HepG2 (cell line): ENCODE data around the gene CCT6A. TPM values are rescaled to one million over a fixed set of nuclear protein-coding genes. Genes with fewer than 3 reads are reported as not detected.

Experiments used
- ATAC-seq: fragments of 200-7000 bp; cut with Tn5 transposase; 3 replicates; pipeline ENCODE4 v1.9.1; 2020; ENCODE audit warnings: mild to moderate bottlenecking, moderate library complexity
- BruUV-seq: library from RNA; stranded (reverse); fragments of 400-500 nt; replicated peaks from 2 replicates; lab custom pipeline; 2021; lab: Mats Ljungman, UMichigan
- CTCF ChIA-PET: fragments of 300-600 bp; formaldehyde crosslinking; extraction: SDS; loops from one replicate; lab custom pipeline; 2021; ENCODE audit warnings: low total read pairs, inconsistent platforms, low intra/inter-chr PET ratio; lab: Yijun Ruan, JAX
- POLR2A ChIA-PET: fragments of 350-600 bp; sonication (Branson Sonifier 250); formaldehyde crosslinking; loops from one replicate; lab custom pipeline; 2020; ENCODE audit warnings: antibody characterized with exemption, inconsistent platforms; lab: Yijun Ruan, JAX
- DNase-seq: peaks from one replicate; pipeline ENCODE4 v3.0.0-alpha.2; 2015; ENCODE audit warnings: low spot score
- FAIRE-seq: peaks from 3 replicates; lab custom pipeline; 2011; peaks lifted over from hg19 to GRCh38; lab: Jason Lieb, UNC
- H2AFZ ChIP-seq: one replicate; pipeline ENCODE4 v1.6.1; 2011; ENCODE audit warnings: low read length, inconsistent platforms
- H3K27ac ChIP-seq: fragments of 300-600 bp; 3 replicates; pipeline ENCODE4 v1.8.0; 2011; ENCODE audit warnings: mixed run types, mild to moderate bottlenecking, mixed read lengths, low read length, inconsistent platforms; ENCODE audit not compliant: insufficient read depth; ENCODE audit errors: extremely low read length
- H3K27me3 ChIP-seq, 2 experiments: fragments of 200-600 bp in 1 of 2; 2 replicates in 1 of 2; 3 replicates in 1 of 2; pipeline versions ENCODE4 v1.6.0 to v1.8.0; 2011; ENCODE audit warnings: low read length in 2 of 2, mild to moderate bottlenecking in 2 of 2, moderate library complexity in 2 of 2, inconsistent platforms in 1 of 2; ENCODE audit not compliant: insufficient read depth in 2 of 2, control insufficient read depth in 1 of 2
- H3K36me3 ChIP-seq, 2 experiments: fragments of 200-600 bp in 1 of 2; replicated peaks in 1 of 2; 2 replicates in 1 of 2; 3 replicates in 1 of 2; pipeline versions ENCODE4 v1.5.1 to v1.8.0; 2011; ENCODE audit warnings: low read length in 2 of 2, inconsistent platforms in 1 of 2; ENCODE audit not compliant: insufficient read depth in 2 of 2, control insufficient read depth in 1 of 2
- H3K4me1 ChIP-seq: 2 replicates; pipeline ENCODE4 v1.5.1; 2012; ENCODE audit warnings: low read length, inconsistent platforms; ENCODE audit not compliant: insufficient read depth
- H3K4me2 ChIP-seq: 2 replicates; pipeline ENCODE4 v1.6.0; 2011; ENCODE audit warnings: low read depth, low read length, inconsistent platforms
- H3K4me3 ChIP-seq, 3 experiments: fragments of 200-600 bp in 1 of 3; sonication (generic), shearing (Covaris generic) in 1 of 3; replicated peaks in 1 of 3; 2 replicates each; pipeline ENCODE4 v1.5.1; 2011 to 2016; ENCODE audit warnings: low read length in 3 of 3, inconsistent platforms in 2 of 3, low read depth in 2 of 3, mild to moderate bottlenecking in 2 of 3, control low read depth in 1 of 3, mixed read lengths in 1 of 3; ENCODE audit not compliant: insufficient read depth in 1 of 3
- H3K79me2 ChIP-seq: one replicate; pipeline ENCODE4 v1.6.1; 2011; ENCODE audit warnings: low read length, inconsistent platforms; ENCODE audit not compliant: insufficient read depth
- H3K9ac ChIP-seq: 2 replicates; pipeline ENCODE4 v1.6.0; 2011; ENCODE audit warnings: mild to moderate bottlenecking, low read depth, low read length, inconsistent platforms; ENCODE audit not compliant: insufficient read depth
- H3K9me3 ChIP-seq: 2 replicates; pipeline ENCODE4 v1.5.1; 2012; ENCODE audit warnings: mild to moderate bottlenecking, low read length
- H4K20me1 ChIP-seq: 2 replicates; pipeline ENCODE4 v1.6.0; 2011; ENCODE audit warnings: inconsistent platforms, mild to moderate bottlenecking, low read length, moderate library complexity; ENCODE audit not compliant: insufficient read depth
- ETV6 ChIP-seq: sonication (generic); formaldehyde crosslinking; conservative IDR thresholded peaks from 2 replicates; pipeline ENCODE4 v1.4.0; 2020; ENCODE audit warnings: missing genetic modification reagents
- KDM5A ChIP-seq: fragments of 200-600 bp; sonication (generic); IDR thresholded peaks from 2 replicates; pipeline ENCODE4 v1.7.0; 2018; ENCODE audit warnings: antibody characterized with exemption, mild to moderate bottlenecking, low read length, borderline replicate concordance
- NFE2L2 ChIP-seq: fragments of 150-350 bp; IDR thresholded peaks from 2 replicates; pipeline ENCODE4 v1.6.1; 2014; ENCODE audit warnings: low read length
- RBM39 ChIP-seq: fragments of 200-400 bp; formaldehyde crosslinking; IDR thresholded peaks from one replicate; pipeline ENCODE4 v1.6.1; 2018; ENCODE audit warnings: antibody characterized with exemption, mild to moderate bottlenecking, low read depth, low read length; ENCODE audit not compliant: poor library complexity, severe bottlenecking
- TEAD2 ChIP-seq: sonication (generic); formaldehyde crosslinking; IDR thresholded peaks from 2 replicates; pipeline ENCODE4 v1.9.0; 2021; ENCODE audit warnings: missing genetic modification reagents
- ZNF501 ChIP-seq: sonication (generic); formaldehyde crosslinking; IDR thresholded peaks from 2 replicates; pipeline ENCODE4 v1.5.1; 2020; ENCODE audit warnings: mild to moderate bottlenecking, moderate library complexity, missing genetic modification reagents
- ZNF598 ChIP-seq: sonication (generic); formaldehyde crosslinking; IDR thresholded peaks from 2 replicates; pipeline ENCODE4 v1.5.1; 2020; ENCODE audit warnings: mild to moderate bottlenecking, missing genetic modification reagents, borderline replicate concordance
- ZNF850 ChIP-seq: sonication (generic); formaldehyde crosslinking; conservative IDR thresholded peaks from 2 replicates; pipeline ENCODE4 v1.9.0; 2021; ENCODE audit warnings: mild to moderate bottlenecking, missing genetic modification reagents
- WGBS: methylation state at CpG from one replicate; pipeline ENCODE4 v1.1.6; 2017; ENCODE audit warnings: low lambda C conversion rate; 5-methylcytosine and 5-hydroxymethylcytosine counted together
- in situ Hi-C: cut with HindIII; loops from 2 replicates; pipeline ENCODE4 v1.10.0; 2017; ENCODE audit warnings: low pct_unique_long_range_greater_than_20kb; ENCODE audit not compliant: extremely low pct_ligation_motif_present
- intact Hi-C: fragments of 100-400 bp; cut with micrococcal nuclease; formaldehyde crosslinking; loops from one replicate; pipeline ENCODE4 v1.10.0; 2022; ENCODE audit not compliant: unreplicated experiment
- polyA plus RNA-seq, 8 experiments: library from polyadenylated mRNA; depleted of rRNA in 3 of 8; stranded (reverse) in 7 of 8; unstranded in 1 of 8; fragments of >200 nt; fragmentation: Illumina TruSeq in 4 of 8; extraction: Trizol in 4 of 8; gene quantifications; 2 replicates each; pipeline versions ENCODE4 v1.2.1 to v1.2.3, GENCODE V29; 2011 to 2016; ENCODE audit warnings: low read depth in 4 of 8, missing spikeins in 1 of 8, mixed read lengths in 1 of 8; ENCODE audit not compliant: insufficient read depth in 1 of 8
- total RNA-seq, 5 experiments: library from RNA; depleted of rRNA; stranded (reverse); fragments of >200 nt; fragmentation: Illumina TruSeq; extraction: Trizol; gene quantifications; 2 replicates each; pipeline ENCODE4 v1.2.3, GENCODE V29; 2016; ENCODE audit warnings: low read depth in 1 of 5
- TF ChIP-seq, protein P1 (sequence below): sonication (generic); formaldehyde crosslinking; IDR thresholded peaks from 2 replicates; pipeline ENCODE4 v1.4.0; 2020; ENCODE audit warnings: missing genetic modification reagents, borderline replicate concordance
- TF ChIP-seq, protein P2 (sequence below): sonication (generic); formaldehyde crosslinking; IDR thresholded peaks from 2 replicates; pipeline ENCODE4 v1.5.0; 2020; ENCODE audit warnings: mild to moderate bottlenecking, missing genetic modification reagents
- TF ChIP-seq, protein P3 (sequence below): sonication (generic); formaldehyde crosslinking; IDR thresholded peaks from 2 replicates; pipeline ENCODE4 v1.5.0; 2020; ENCODE audit warnings: missing genetic modification reagents
- TF ChIP-seq, protein P4 (sequence below): sonication (generic); formaldehyde crosslinking; IDR thresholded peaks from 2 replicates; pipeline ENCODE4 v1.8.0; 2022; ENCODE audit warnings: mild to moderate bottlenecking, missing genetic modification reagents; ENCODE audit not compliant: insufficient replicate concordance
- TF ChIP-seq, protein P5 (sequence below): sonication (generic); formaldehyde crosslinking; conservative IDR thresholded peaks from 2 replicates; pipeline ENCODE4 v1.5.0; 2020; ENCODE audit warnings: missing genetic modification reagents

Gene CCT6A
- total and polyA plus RNA-seq, 2 of the 13 experiments (the other 11 are each of a cell fraction or from before 2014, with no cell fraction given): 219 to 292 TPM

DNA sequence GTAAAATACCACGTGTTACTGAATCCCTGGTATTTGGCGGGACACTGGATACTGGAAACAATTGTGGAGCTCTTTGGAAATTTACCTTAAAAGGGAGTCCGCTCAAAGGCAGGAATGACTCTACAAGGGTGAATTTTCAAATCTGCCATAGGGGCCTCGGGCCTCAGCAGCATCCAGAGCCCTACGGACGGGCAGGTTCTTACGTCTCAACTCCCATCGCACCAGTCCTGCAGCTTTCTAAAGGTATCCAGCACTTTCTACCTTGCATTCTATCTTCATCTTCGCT is 569 bp upstream of the CCT6A start:
- DNase-seq (no peak), ATAC-seq (peak; percentile 39), FAIRE-seq (no peak)
- Histone ChIP-seq H3K27ac (peak overlapping the region; percentile 87), H3K9me3 (no peaks in the 10 kb centered on the region), H3K79me2 (peaks cover 57% of the 10 kb centered on the region), H3K36me3 (peaks cover 0 to 21% of the 10 kb centered on the region in 2 experiments; a peak in 2 of 5 replicates), H4K20me1 (no peaks in the 10 kb centered on the region; the same call in none of the 2 replicates), H3K27me3 (no peaks in the 10 kb centered on the region; a peak in 1 of 5 replicates), H3K9ac (peak overlapping the region; percentile 92), H2AFZ (no peak overlapping the region), H3K4me1 (peaks cover 79% of the 10 kb centered on the region), H3K4me3 (peak overlapping the region; percentile 64 to 91 (median 68)), H3K4me2 (peak overlapping the region; percentile 77)
- in situ Hi-C loops (no loop called here), intact Hi-C loops (loop anchor here (1.0 kb wide), 2 partner anchors 11 to 17 kb away; no protein-coding TSS in a partner anchor)
- ChIA-PET POLR2A (interaction anchor here (0.7 to 4.1 kb wide), 22 partner anchors 8 to 862 kb away, joined by 3 to 144 read pairs (median 6); partner anchors contain the start of genes CHCHD2, NIPSNAP2 and SUMF2), CTCF (no interaction called here)
- TSS peak; percentile 95 for BruUV-seq
- 1% methylated on average over 8 of the region's 9 CpGs for WGBS
- TF ChIP-seq ETV6 (CRISPR knock-in tag) (0 out of 2 replicates have a peak, but pooled peaks have one; percentile 10), NFE2L2 (no peak), ZNF598 (no peak), ZNF501 (CRISPR knock-in tag) (no peak), KDM5A (0 out of 2 replicates have a peak, but pooled peaks have one; percentile 24), TEAD2 (CRISPR knock-in tag) (0 out of 2 replicates have a peak, but pooled peaks have one; percentile 31), RBM39 (no peak), ZNF850 (CRISPR knock-in tag) (no peak)
- TF ChIP-seq, protein P1, sequence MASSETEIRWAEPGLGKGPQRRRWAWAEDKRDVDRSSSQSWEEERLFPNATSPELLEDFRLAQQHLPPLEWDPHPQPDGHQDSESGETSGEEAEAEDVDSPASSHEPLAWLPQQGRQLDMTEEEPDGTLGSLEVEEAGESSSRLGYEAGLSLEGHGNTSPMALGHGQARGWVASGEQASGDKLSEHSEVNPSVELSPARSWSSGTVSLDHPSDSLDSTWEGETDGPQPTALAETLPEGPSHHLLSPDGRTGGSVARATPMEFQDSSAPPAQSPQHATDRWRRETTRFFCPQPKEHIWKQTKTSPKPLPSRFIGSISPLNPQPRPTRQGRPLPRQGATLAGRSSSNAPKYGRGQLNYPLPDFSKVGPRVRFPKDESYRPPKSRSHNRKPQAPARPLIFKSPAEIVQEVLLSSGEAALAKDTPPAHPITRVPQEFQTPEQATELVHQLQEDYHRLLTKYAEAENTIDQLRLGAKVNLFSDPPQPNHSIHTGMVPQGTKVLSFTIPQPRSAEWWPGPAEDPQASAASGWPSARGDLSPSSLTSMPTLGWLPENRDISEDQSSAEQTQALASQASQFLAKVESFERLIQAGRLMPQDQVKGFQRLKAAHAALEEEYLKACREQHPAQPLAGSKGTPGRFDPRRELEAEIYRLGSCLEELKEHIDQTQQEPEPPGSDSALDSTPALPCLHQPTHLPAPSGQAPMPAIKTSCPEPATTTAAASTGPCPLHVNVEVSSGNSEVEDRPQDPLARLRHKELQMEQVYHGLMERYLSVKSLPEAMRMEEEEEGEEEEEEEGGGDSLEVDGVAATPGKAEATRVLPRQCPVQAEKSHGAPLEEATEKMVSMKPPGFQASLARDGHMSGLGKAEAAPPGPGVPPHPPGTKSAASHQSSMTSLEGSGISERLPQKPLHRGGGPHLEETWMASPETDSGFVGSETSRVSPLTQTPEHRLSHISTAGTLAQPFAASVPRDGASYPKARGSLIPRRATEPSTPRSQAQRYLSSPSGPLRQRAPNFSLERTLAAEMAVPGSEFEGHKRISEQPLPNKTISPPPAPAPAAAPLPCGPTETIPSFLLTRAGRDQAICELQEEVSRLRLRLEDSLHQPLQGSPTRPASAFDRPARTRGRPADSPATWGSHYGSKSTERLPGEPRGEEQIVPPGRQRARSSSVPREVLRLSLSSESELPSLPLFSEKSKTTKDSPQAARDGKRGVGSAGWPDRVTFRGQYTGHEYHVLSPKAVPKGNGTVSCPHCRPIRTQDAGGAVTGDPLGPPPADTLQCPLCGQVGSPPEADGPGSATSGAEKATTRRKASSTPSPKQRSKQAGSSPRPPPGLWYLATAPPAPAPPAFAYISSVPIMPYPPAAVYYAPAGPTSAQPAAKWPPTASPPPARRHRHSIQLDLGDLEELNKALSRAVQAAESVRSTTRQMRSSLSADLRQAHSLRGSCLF (CRISPR knock-in tag): peak; percentile 67; the same call in 1 of the 2 replicates
- TF ChIP-seq, protein P2, sequence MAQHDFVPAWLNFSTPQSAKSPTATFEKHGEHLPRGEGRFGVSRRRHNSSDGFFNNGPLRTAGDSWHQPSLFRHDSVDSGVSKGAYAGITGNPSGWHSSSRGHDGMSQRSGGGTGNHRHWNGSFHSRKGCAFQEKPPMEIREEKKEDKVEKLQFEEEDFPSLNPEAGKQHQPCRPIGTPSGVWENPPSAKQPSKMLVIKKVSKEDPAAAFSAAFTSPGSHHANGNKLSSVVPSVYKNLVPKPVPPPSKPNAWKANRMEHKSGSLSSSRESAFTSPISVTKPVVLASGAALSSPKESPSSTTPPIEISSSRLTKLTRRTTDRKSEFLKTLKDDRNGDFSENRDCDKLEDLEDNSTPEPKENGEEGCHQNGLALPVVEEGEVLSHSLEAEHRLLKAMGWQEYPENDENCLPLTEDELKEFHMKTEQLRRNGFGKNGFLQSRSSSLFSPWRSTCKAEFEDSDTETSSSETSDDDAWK (CRISPR knock-in tag): no peak
- TF ChIP-seq, protein P3, sequence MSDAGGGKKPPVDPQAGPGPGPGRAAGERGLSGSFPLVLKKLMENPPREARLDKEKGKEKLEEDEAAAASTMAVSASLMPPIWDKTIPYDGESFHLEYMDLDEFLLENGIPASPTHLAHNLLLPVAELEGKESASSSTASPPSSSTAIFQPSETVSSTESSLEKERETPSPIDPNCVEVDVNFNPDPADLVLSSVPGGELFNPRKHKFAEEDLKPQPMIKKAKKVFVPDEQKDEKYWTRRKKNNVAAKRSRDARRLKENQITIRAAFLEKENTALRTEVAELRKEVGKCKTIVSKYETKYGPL: peak; percentile 70; the same call in 1 of the 2 replicates
- TF ChIP-seq, protein P4, sequence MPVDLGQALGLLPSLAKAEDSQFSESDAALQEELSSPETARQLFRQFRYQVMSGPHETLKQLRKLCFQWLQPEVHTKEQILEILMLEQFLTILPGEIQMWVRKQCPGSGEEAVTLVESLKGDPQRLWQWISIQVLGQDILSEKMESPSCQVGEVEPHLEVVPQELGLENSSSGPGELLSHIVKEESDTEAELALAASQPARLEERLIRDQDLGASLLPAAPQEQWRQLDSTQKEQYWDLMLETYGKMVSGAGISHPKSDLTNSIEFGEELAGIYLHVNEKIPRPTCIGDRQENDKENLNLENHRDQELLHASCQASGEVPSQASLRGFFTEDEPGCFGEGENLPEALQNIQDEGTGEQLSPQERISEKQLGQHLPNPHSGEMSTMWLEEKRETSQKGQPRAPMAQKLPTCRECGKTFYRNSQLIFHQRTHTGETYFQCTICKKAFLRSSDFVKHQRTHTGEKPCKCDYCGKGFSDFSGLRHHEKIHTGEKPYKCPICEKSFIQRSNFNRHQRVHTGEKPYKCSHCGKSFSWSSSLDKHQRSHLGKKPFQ (CRISPR knock-in tag): no peak
- TF ChIP-seq, protein P5, sequence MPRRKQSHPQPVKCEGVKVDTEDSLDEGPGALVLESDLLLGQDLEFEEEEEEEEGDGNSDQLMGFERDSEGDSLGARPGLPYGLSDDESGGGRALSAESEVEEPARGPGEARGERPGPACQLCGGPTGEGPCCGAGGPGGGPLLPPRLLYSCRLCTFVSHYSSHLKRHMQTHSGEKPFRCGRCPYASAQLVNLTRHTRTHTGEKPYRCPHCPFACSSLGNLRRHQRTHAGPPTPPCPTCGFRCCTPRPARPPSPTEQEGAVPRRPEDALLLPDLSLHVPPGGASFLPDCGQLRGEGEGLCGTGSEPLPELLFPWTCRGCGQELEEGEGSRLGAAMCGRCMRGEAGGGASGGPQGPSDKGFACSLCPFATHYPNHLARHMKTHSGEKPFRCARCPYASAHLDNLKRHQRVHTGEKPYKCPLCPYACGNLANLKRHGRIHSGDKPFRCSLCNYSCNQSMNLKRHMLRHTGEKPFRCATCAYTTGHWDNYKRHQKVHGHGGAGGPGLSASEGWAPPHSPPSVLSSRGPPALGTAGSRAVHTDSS (CRISPR knock-in tag): 0 out of 2 replicates have a peak, but pooled peaks have one; percentile 53
